H1 (cell line): ENCODE results near the gene SMARCAL1. TPM values are rescaled to one million over a fixed set of nuclear protein-coding genes. Genes with fewer than 3 reads are reported as not detected.

ENCODE experiments used
- CTCF ChIA-PET: fragments of 300-600 bp; sonication (Branson Sonifier 250); formaldehyde crosslinking; loops from one replicate; lab custom pipeline; 2021; ENCODE audit not compliant: partially characterized antibody; lab: Charles Lee
- POLR2A ChIA-PET: fragments of 300-600 bp; sonication (Branson Sonifier 250); formaldehyde crosslinking; loops from one replicate; lab custom pipeline; 2021; ENCODE audit warnings: inconsistent platforms; ENCODE audit not compliant: partially characterized antibody; lab: Charles Lee
- DNase-seq, 2 experiments: peaks; one replicate each; pipeline versions ENCODE4 v3.0.0 to v3.0.0-alpha.2; 2010 to 2022; ENCODE audit warnings: low spot score in 2 of 2, low read depth in 1 of 2, mixed read lengths in 1 of 2
- FAIRE-seq: peaks from 2 replicates; lab custom pipeline; 2011; peaks lifted over from hg19 to GRCh38; lab: Jason Lieb, UNC
- H2AFZ ChIP-seq: 2 replicates; pipeline ENCODE4 v1.8.1; 2012; ENCODE audit warnings: low read length, inconsistent platforms
- H2AK5ac ChIP-seq: 2 replicates; pipeline ENCODE4 v1.6.1; 2013; ENCODE audit warnings: low read depth, low read length
- H2BK120ac ChIP-seq: replicated peaks from 2 replicates; pipeline ENCODE3; 2013; ENCODE audit warnings: low read depth, low read length, inconsistent platforms
- H2BK12ac ChIP-seq: 2 replicates; pipeline ENCODE4 v1.6.1; 2013; ENCODE audit warnings: low read depth, low read length
- H2BK15ac ChIP-seq: 2 replicates; pipeline ENCODE4 v1.6.1; 2013; ENCODE audit warnings: low read length
- H2BK20ac ChIP-seq: 2 replicates; pipeline ENCODE4 v1.6.1; 2013; ENCODE audit warnings: low read length
- H2BK5ac ChIP-seq: 2 replicates; pipeline ENCODE4 v1.6.1; 2013; ENCODE audit warnings: low read depth, low read length
- H3K14ac ChIP-seq: 2 replicates; pipeline ENCODE4 v1.6.1; 2013; ENCODE audit warnings: inconsistent platforms; ENCODE audit not compliant: insufficient read length
- H3K18ac ChIP-seq: 2 replicates; pipeline ENCODE4 v1.6.1; 2013; ENCODE audit warnings: low read length; ENCODE audit errors: extremely low read depth
- H3K23ac ChIP-seq: 2 replicates; pipeline ENCODE4 v1.6.1; 2013; ENCODE audit warnings: inconsistent platforms; ENCODE audit not compliant: insufficient read length
- H3K23me2 ChIP-seq: 2 replicates; pipeline ENCODE4 v1.6.1; 2013; ENCODE audit warnings: low read depth, low read length
- H3K27ac ChIP-seq: 2 replicates; pipeline ENCODE4 v1.6.1; 2011; ENCODE audit warnings: low read depth, low read length, inconsistent platforms
- H3K27me3 ChIP-seq, 4 experiments: replicated peaks in 1 of 4; 1 replicate in 1 of 4; 2 replicates in 3 of 4; pipeline versions ENCODE4 v1.6.1 to v1.8.1; 2011 to 2013; ENCODE audit warnings: low read length in 3 of 4, mild to moderate bottlenecking in 3 of 4, inconsistent platforms in 2 of 4, mixed read lengths in 2 of 4, moderate library complexity in 1 of 4; ENCODE audit not compliant: control insufficient read depth in 3 of 4, insufficient read depth in 3 of 4; ENCODE audit errors: extremely low read depth in 1 of 4
- H3K36me3 ChIP-seq, 4 experiments: 2 replicates each; pipeline versions ENCODE4 v1.6.1 to v1.8.1; 2011 to 2013; ENCODE audit warnings: mild to moderate bottlenecking in 4 of 4, low read length in 3 of 4, moderate library complexity in 2 of 4, control low read depth in 1 of 4, inconsistent platforms in 1 of 4; ENCODE audit not compliant: insufficient read depth in 4 of 4, control insufficient read depth in 2 of 4
- H3K4ac ChIP-seq: replicated peaks from 2 replicates; pipeline ENCODE3; 2013; ENCODE audit warnings: low read length, low read depth, mixed read lengths, inconsistent platforms; ENCODE audit not compliant: insufficient read length
- H3K4me1 ChIP-seq, 4 experiments: replicated peaks in 1 of 4; 1 replicate in 1 of 4; 2 replicates in 3 of 4; pipeline versions ENCODE4 v1.6.1 to v1.8.1; 2011 to 2013; ENCODE audit warnings: low read length in 3 of 4, inconsistent platforms in 2 of 4, mixed read lengths in 1 of 4; ENCODE audit not compliant: insufficient read depth in 4 of 4, control insufficient read depth in 3 of 4
- H3K4me2 ChIP-seq, 2 experiments: 2 replicates each; pipeline versions ENCODE4 v1.6.1 to v1.8.1; 2011 to 2013; ENCODE audit warnings: low read depth in 2 of 2, low read length in 2 of 2, control low read depth in 1 of 2, inconsistent platforms in 1 of 2, mild to moderate bottlenecking in 1 of 2; ENCODE audit not compliant: insufficient read depth in 1 of 2
- H3K4me3 ChIP-seq, 4 experiments: fragments of 200-600, 300-600 bp in 1 of 4; sonication (generic), shearing (Covaris generic), sonication (Bioruptor Twin) in 1 of 4; 2 replicates each; pipeline versions ENCODE4 v1.5.1 to v1.8.1; 2011 to 2016; ENCODE audit warnings: low read length in 4 of 4, low read depth in 3 of 4, control low read depth in 2 of 4, inconsistent platforms in 2 of 4, mild to moderate bottlenecking in 2 of 4, mixed read lengths in 1 of 4, moderate library complexity in 1 of 4; ENCODE audit not compliant: insufficient read depth in 2 of 4; ENCODE audit errors: extremely low read depth in 1 of 4
- H3K56ac ChIP-seq: replicated peaks from 2 replicates; pipeline ENCODE3; 2013; ENCODE audit warnings: low read depth, mild to moderate bottlenecking, mixed read lengths, low read length, inconsistent platforms; ENCODE audit not compliant: insufficient read length
- H3K79me1 ChIP-seq: 2 replicates; pipeline ENCODE4 v1.6.1; 2013; ENCODE audit warnings: low read depth, low read length, control low read depth
- H3K79me2 ChIP-seq, 2 experiments: 2 replicates each; pipeline versions ENCODE4 v1.6.1 to v1.8.1; 2012 to 2013; ENCODE audit warnings: low read length in 2 of 2, mild to moderate bottlenecking in 2 of 2, inconsistent platforms in 1 of 2; ENCODE audit not compliant: insufficient read depth in 2 of 2, control insufficient read depth in 1 of 2
- H3K9ac ChIP-seq, 4 experiments: replicated peaks in 1 of 4; 1 replicate in 1 of 4; 2 replicates in 3 of 4; pipeline versions ENCODE4 v1.6.1 to v1.8.1; 2011 to 2013; ENCODE audit warnings: low read depth in 3 of 4, low read length in 3 of 4, control low read depth in 2 of 4, mild to moderate bottlenecking in 2 of 4, moderate library complexity in 2 of 4, inconsistent platforms in 1 of 4; ENCODE audit errors: extremely low read depth in 1 of 4
- H3K9me3 ChIP-seq, 2 experiments: 2 replicates each; pipeline versions ENCODE4 v1.6.1 to v1.8.1; 2012 to 2013; ENCODE audit warnings: mild to moderate bottlenecking in 2 of 2, moderate library complexity in 2 of 2, control low read depth in 1 of 2, inconsistent platforms in 1 of 2, low read depth in 1 of 2, low read length in 1 of 2, mixed read lengths in 1 of 2; ENCODE audit not compliant: insufficient read depth in 2 of 2
- H4K20me1 ChIP-seq, 2 experiments: replicated peaks in 1 of 2; 2 replicates each; pipeline versions ENCODE3 to v1.8.1; 2011 to 2013; ENCODE audit warnings: inconsistent platforms in 2 of 2, low read length in 2 of 2, mild to moderate bottlenecking in 1 of 2; ENCODE audit not compliant: insufficient read depth in 2 of 2, control insufficient read depth in 1 of 2
- H4K5ac ChIP-seq: 2 replicates; pipeline ENCODE4 v1.6.1; 2013; ENCODE audit warnings: low read length, low read depth, mixed read lengths, inconsistent platforms; ENCODE audit not compliant: insufficient read length
- H4K8ac ChIP-seq: 2 replicates; pipeline ENCODE4 v1.8.0; 2013; ENCODE audit warnings: mild to moderate bottlenecking, moderate library complexity, low read length, inconsistent platforms; ENCODE audit not compliant: insufficient read depth; ENCODE audit errors: extremely low read depth
- H4K91ac ChIP-seq: replicated peaks from 2 replicates; pipeline ENCODE3; 2013; ENCODE audit warnings: low read length, mixed read lengths, inconsistent platforms; ENCODE audit not compliant: insufficient read length
- BRCA1 ChIP-seq: IDR thresholded peaks from 2 replicates; pipeline ENCODE4 v1.6.1; 2012; ENCODE audit warnings: low read depth, low read length, improper control_type of control experiment
- CHD1 ChIP-seq: IDR thresholded peaks from 2 replicates; pipeline ENCODE4 v1.6.1; 2012; ENCODE audit warnings: low read depth, low read length, improper control_type of control experiment
- FOSL1 ChIP-seq: IDR thresholded peaks from 2 replicates; pipeline ENCODE4 v1.6.1; 2011; ENCODE audit warnings: mild to moderate bottlenecking, low read depth, low read length, moderate library complexity; ENCODE audit not compliant: insufficient read depth
- JUN ChIP-seq: IDR thresholded peaks from 2 replicates; pipeline ENCODE4 v1.6.1; 2011; ENCODE audit warnings: low read depth, mild to moderate bottlenecking, improper control_type of control experiment, low read length
- KDM4A ChIP-seq: IDR thresholded peaks from one replicate; pipeline ENCODE4 v1.7.1; 2012; ENCODE audit warnings: low read depth, mild to moderate bottlenecking, moderate library complexity, low read length, inconsistent platforms; ENCODE audit not compliant: severe bottlenecking
- POU5F1 ChIP-seq: IDR thresholded peaks from 2 replicates; pipeline ENCODE4 v1.6.1; 2011; ENCODE audit warnings: low read depth, mild to moderate bottlenecking, low read length, moderate library complexity
- RBBP5 ChIP-seq: IDR thresholded peaks from 2 replicates; pipeline ENCODE4 v1.7.1; 2012; ENCODE audit warnings: low read depth, mild to moderate bottlenecking, inconsistent platforms, low read length, moderate library complexity, borderline replicate concordance
- RXRA ChIP-seq: IDR thresholded peaks from 2 replicates; pipeline ENCODE4 v1.6.1; 2011; ENCODE audit warnings: low read depth, mild to moderate bottlenecking, low read length, moderate library complexity; ENCODE audit not compliant: insufficient read depth
- SP4 ChIP-seq: IDR thresholded peaks from 2 replicates; pipeline ENCODE4 v1.6.1; 2012; ENCODE audit warnings: low read length, inconsistent platforms
- YY1 ChIP-seq: IDR thresholded peaks from 2 replicates; pipeline ENCODE4 v1.6.1; 2011; ENCODE audit warnings: low read depth, mild to moderate bottlenecking, low read length
- WGBS, 2 experiments: shearing (Covaris generic) in 1 of 2; methylation state at CpG; one replicate each; pipeline versions ENCODE4 v1.1.6 to v1.1.7; 2013 to 2015; ENCODE audit warnings: low lambda C conversion rate in 2 of 2, mixed read lengths in 2 of 2, inconsistent platforms in 1 of 2, low coverage in 1 of 2, missing lambda C conversion rate in 1 of 2; ENCODE audit not compliant: insufficient replicate concordance in 2 of 2, insufficient coverage in 1 of 2, insufficient read length in 1 of 2; ENCODE audit errors: extremely low coverage in 1 of 2, missing lambda C conversion rate in 1 of 2; 5-methylcytosine and 5-hydroxymethylcytosine counted together
- polyA plus RNA-seq, 7 experiments: library from polyadenylated mRNA; depleted of rRNA in 3 of 7; stranded (reverse) in 5 of 7; unstranded in 2 of 7; fragments of >200 nt in 5 of 7; fragments of 200-250 nt in 2 of 7; gene quantifications; 1 replicate in 5 of 7; 2 replicates in 1 of 7; 4 replicates in 1 of 7; pipeline versions ENCODE4 v1.2.1 to v1.2.3, GENCODE V29; 2011 to 2013; ENCODE audit warnings: missing spikeins in 2 of 7, mixed read lengths in 2 of 7
- total RNA-seq: library from RNA; stranded (reverse); fragmentation: NEBNext Ultra II Directional; extraction: Animal tissue kit (Norgen Biotek cat#: 25700); gene quantifications from 2 replicates; pipeline ENCODE4 v1.2.1, GENCODE V29; 2021
- TF ChIP-seq, protein P1 (sequence below): IDR thresholded peaks from 2 replicates; pipeline ENCODE4 v1.6.1; 2011; ENCODE audit warnings: low read length, improper control_type of control experiment
- TF ChIP-seq, protein P2 (sequence below): IDR thresholded peaks from 2 replicates; pipeline ENCODE4 v1.6.1; 2011; ENCODE audit warnings: low read depth, mild to moderate bottlenecking, low read length; ENCODE audit not compliant: insufficient read depth

SMARCAL1 gene
- total and polyA plus RNA-seq, 2 of the 8 experiments (the other 6 are each of a cell fraction or from before 2014, with no cell fraction given) = 17.6 to 17.9 TPM

- Histone ChIP-seq H3K4me2 (no peak overlapping the region), H4K5ac (no peak overlapping the region), H4K20me1 (no peaks in the 10 kb centered on the region), H3K56ac (no peak overlapping the region), H4K91ac (no peak overlapping the region), H3K79me2 (no peaks in the 10 kb centered on the region), H3K23ac (no peak overlapping the region), H3K18ac (no peak overlapping the region), H2AFZ (no peak overlapping the region), H2BK120ac (no peak overlapping the region), H3K79me1 (no peaks in the 10 kb centered on the region), H2AK5ac (no peak overlapping the region), H3K27me3 (no peaks in the 10 kb centered on the region), H4K8ac (no peak overlapping the region; the same call in 1 of the 2 replicates), H3K9me3 (no peaks in the 10 kb centered on the region), H3K23me2 (no peaks in the 10 kb centered on the region), H2BK5ac (no peak overlapping the region), H2BK20ac (no peak overlapping the region), H3K14ac (no peak overlapping the region), H3K4me1 (peaks cover 0 to 4% (median 0%) of the 10 kb centered on the region in 4 experiments; a peak in 1 of 7 replicates), H2BK12ac (no peak overlapping the region), H3K4me3 (no peak overlapping the region), H2BK15ac (no peak overlapping the region), H3K36me3 (no peaks in the 10 kb centered on the region), H3K9ac (no peak overlapping the region), H3K4ac (no peak overlapping the region), H3K27ac (no peak overlapping the region)
- CTCF ChIA-PET = interaction anchor here (1.2 to 1.3 kb wide), 2 partner anchors 9 to 102 kb away, joined by 3 to 6 read pairs; no protein-coding TSS in a partner anchor
- DNase-seq (no peak), FAIRE-seq (no peak)
- POLR2A ChIA-PET = no interaction called here
- WGBS, 2 experiments = 96% methylated on average over 6 of the region's 6 CpGs; no CpG with 5 or more reads in 1 of the 2 experiments
- TF ChIP-seq CHD1 (no peak), YY1 (no peak), FOSL1 (no peak), RXRA (no peak), SP4 (no peak), POU5F1 (no peak), JUN (no peak), BRCA1 (no peak), RBBP5 (no peak), KDM4A (no peak)
- TF ChIP-seq, protein P1, sequence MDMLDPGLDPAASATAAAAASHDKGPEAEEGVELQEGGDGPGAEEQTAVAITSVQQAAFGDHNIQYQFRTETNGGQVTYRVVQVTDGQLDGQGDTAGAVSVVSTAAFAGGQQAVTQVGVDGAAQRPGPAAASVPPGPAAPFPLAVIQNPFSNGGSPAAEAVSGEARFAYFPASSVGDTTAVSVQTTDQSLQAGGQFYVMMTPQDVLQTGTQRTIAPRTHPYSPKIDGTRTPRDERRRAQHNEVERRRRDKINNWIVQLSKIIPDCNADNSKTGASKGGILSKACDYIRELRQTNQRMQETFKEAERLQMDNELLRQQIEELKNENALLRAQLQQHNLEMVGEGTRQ = no peak
- TF ChIP-seq, protein P2, sequence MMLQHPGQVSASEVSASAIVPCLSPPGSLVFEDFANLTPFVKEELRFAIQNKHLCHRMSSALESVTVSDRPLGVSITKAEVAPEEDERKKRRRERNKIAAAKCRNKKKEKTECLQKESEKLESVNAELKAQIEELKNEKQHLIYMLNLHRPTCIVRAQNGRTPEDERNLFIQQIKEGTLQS = no peak
Observed at GRCh38 chr2:216394881-216395280, 17.4 kb upstream of the SMARCAL1 start.
